ENCODE measurements around the gene RAI1. TPM values are rescaled to one million over a fixed set of nuclear protein-coding genes. Genes with fewer than 3 reads are reported as not detected.

RAI1 gene
- total and polyA plus RNA-seq, 2 of the 8 experiments (the other 6 are each of a cell fraction or from before 2014, with no cell fraction given) = 0.39 to 1.2 TPM

GRCh38 chr17:17633310-17633709, 47.9 kb upstream of the RAI1 start:
- Histone ChIP-seq H2BK120ac (replicated peaks; ENCODE audit: low read depth, low read length) (no peak overlapping the region), H3K27ac (ENCODE audit: low read depth, low read length) (no peak overlapping the region), H3K9ac (replicated peaks in 1 of 4; ENCODE audit: extremely low read depth in 1 of 4, low read depth in 3 of 4, low read length in 3 of 4) (no peak overlapping the region), H3K56ac (replicated peaks; ENCODE audit: insufficient read length, low read depth, low read length) (no peak overlapping the region), H3K4me2 (ENCODE audit: insufficient read depth in 1 of 2, low read depth in 2 of 2, low read length in 2 of 2) (no peak overlapping the region), H3K14ac (ENCODE audit: insufficient read length) (no peak overlapping the region), H3K4me1 (replicated peaks in 1 of 4; ENCODE audit: control insufficient read depth in 3 of 4, insufficient read depth in 4 of 4, low read length in 3 of 4) (0 out of 7 replicates have a peak, but pooled peaks cover 0 to 3% (median 0%) of the 10 kb centered on the region in 4 experiments), H3K79me1 (ENCODE audit: low read depth, low read length) (no peaks in the 10 kb centered on the region), H3K9me3 (ENCODE audit: insufficient read depth in 2 of 2, low read depth in 1 of 2, low read length in 1 of 2) (peaks cover 0 to 10% of the 10 kb centered on the region in 2 experiments; a peak in 1 of 4 replicates), H4K91ac (replicated peaks; ENCODE audit: insufficient read length, low read length) (peak overlapping the region; percentile 26), H2BK20ac (ENCODE audit: low read length) (0 out of 2 replicates have a peak overlapping the region, but pooled peaks have one; percentile 86), H4K5ac (ENCODE audit: insufficient read length, low read depth, low read length) (no peak overlapping the region), H3K18ac (ENCODE audit: extremely low read depth, low read length) (no peak overlapping the region; the same call in 1 of the 2 replicates), H4K20me1 (replicated peaks in 1 of 2; ENCODE audit: control insufficient read depth in 1 of 2, insufficient read depth in 2 of 2, low read length in 2 of 2) (no peaks in the 10 kb centered on the region), H3K23ac (ENCODE audit: insufficient read length) (no peak overlapping the region), H3K4ac (replicated peaks; ENCODE audit: insufficient read length, low read depth, low read length) (no peak overlapping the region), H2BK12ac (ENCODE audit: low read depth, low read length) (no peak overlapping the region; the same call in 1 of the 2 replicates), H2AFZ (ENCODE audit: low read length) (no peak overlapping the region), H2AK5ac (ENCODE audit: low read depth, low read length) (no peak overlapping the region), H3K23me2 (ENCODE audit: low read depth, low read length) (no peaks in the 10 kb centered on the region; the same call in 1 of the 2 replicates), H2BK5ac (ENCODE audit: low read depth, low read length) (peak overlapping the region; percentile 20; the same call in 1 of the 2 replicates), H2BK15ac (ENCODE audit: low read length) (no peak overlapping the region), H3K36me3 (ENCODE audit: control insufficient read depth in 2 of 4, insufficient read depth in 4 of 4, low read length in 3 of 4) (no peaks in the 10 kb centered on the region), H4K8ac (ENCODE audit: extremely low read depth, insufficient read depth, low read length) (no peak overlapping the region), H3K79me2 (ENCODE audit: control insufficient read depth in 1 of 2, insufficient read depth in 2 of 2, low read length in 2 of 2) (no peaks in the 10 kb centered on the region), H3K4me3 (ENCODE audit: extremely low read depth in 1 of 4, insufficient read depth in 2 of 4, low read depth in 3 of 4, low read length in 4 of 4) (no peak overlapping the region), H3K27me3 (replicated peaks in 1 of 4; ENCODE audit: control insufficient read depth in 3 of 4, extremely low read depth in 1 of 4, insufficient read depth in 3 of 4, low read length in 3 of 4) (no peaks in the 10 kb centered on the region; a peak in 1 of 7 replicates)
- DNase-seq (ENCODE audit: low read depth in 1 of 2, low spot score in 2 of 2) (no peak), FAIRE-seq (no peak)
- CTCF ChIA-PET (ENCODE audit: partially characterized antibody) = interaction anchor here (1.1 to 3.8 kb wide), 5 partner anchors 8 to 278 kb away, joined by 3 to 24 read pairs (median 6); no protein-coding TSS in a partner anchor
- POLR2A ChIA-PET (ENCODE audit: partially characterized antibody) = interaction anchor here (1.8 to 2.5 kb wide), 2 partner anchors 12 to 136 kb away, joined by 3 to 5 read pairs; partner anchors contain the start of gene RASD1
- no peak for TF ChIP-seq CHD2 (IDR thresholded peaks at IDR 0.05; ENCODE audit: low read length)
- no peak for TF ChIP-seq EGR1 (IDR thresholded peaks at IDR 0.05; ENCODE audit: borderline replicate concordance, low read depth, low read length)
- no peak for TF ChIP-seq TEAD4 (IDR thresholded peaks at IDR 0.05; ENCODE audit: low read depth, low read length)
- TF ChIP-seq SP2 (IDR thresholded peaks at IDR 0.05; ENCODE audit: low read length) = no peak
- TF ChIP-seq SAP30 (IDR thresholded peaks at IDR 0.05; ENCODE audit: insufficient read depth, insufficient replicate concordance, low read length) = no peak
- no peak for TF ChIP-seq CEBPB (IDR thresholded peaks at IDR 0.05; ENCODE audit: low read depth, low read length)
- TF ChIP-seq RAD21 (IDR thresholded peaks at IDR 0.05 in 1 of 2, conservative IDR thresholded peaks at IDR 0.05 in 1 of 2; ENCODE audit: low read depth in 2 of 2, low read length in 2 of 2) = no peak
- TF ChIP-seq HDAC2 (IDR thresholded peaks at IDR 0.05; ENCODE audit: borderline replicate concordance in 1 of 2, low read depth in 2 of 2, low read length in 2 of 2) = no peak
- TF ChIP-seq TAF1 (IDR thresholded peaks at IDR 0.05; ENCODE audit: low read depth, low read length) = no peak
- 95% methylated on average over 6 of the region's 6 CpGs; no CpG with 5 or more reads in 1 of the 2 experiments for WGBS, 2 experiments (ENCODE audit: extremely low coverage in 1 of 2, insufficient coverage in 1 of 2, insufficient read length in 1 of 2, insufficient replicate concordance in 2 of 2, low coverage in 1 of 2, low lambda C conversion rate in 2 of 2, missing lambda C conversion rate in 1 of 2)

Data from H1 (cell line).